ENCODE data around the gene ZFYVE9. TPM values are rescaled to one million over a fixed set of nuclear protein-coding genes. Genes with fewer than 3 reads are reported as not detected.

ZFYVE9 gene
- total and polyA plus RNA-seq, 2 of the 8 experiments (the other 6 are each of a cell fraction or from before 2014, with no cell fraction given) = 5.8 to 26.5 TPM

DNA sequence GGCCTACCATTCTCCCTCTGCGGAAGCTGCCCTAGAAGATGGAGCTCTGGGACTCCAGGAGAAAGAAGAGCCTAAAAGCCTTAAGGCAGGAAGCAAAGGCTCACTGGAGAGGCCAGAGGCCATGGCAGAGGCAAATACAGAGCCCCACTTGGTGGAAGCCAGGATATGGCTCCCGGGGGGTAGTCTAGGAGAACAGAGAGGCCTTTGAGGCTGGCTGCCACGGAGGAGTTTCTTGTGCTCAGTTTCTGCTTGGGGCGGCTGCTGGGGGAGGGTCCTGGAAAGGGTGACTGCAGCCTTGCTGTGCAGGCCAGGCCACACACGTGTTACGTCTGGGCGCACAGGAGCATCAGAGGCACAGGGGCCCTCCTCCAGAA lies 218.7 kb downstream of the ZFYVE9 start (continued):
- no peak for TF ChIP-seq CHD7 (IDR thresholded peaks at IDR 0.05; ENCODE audit: insufficient replicate concordance, low read length)
- TF ChIP-seq TEAD4 (IDR thresholded peaks at IDR 0.05; ENCODE audit: low read depth, low read length) = no peak
- TF ChIP-seq SP4 (IDR thresholded peaks at IDR 0.05; ENCODE audit: low read length) = no peak
- TF ChIP-seq USF2 (IDR thresholded peaks at IDR 0.05; ENCODE audit: low read length) = no peak
- TF ChIP-seq TCF12 (IDR thresholded peaks at IDR 0.05; ENCODE audit: low read depth, low read length) = no peak
- no peak for TF ChIP-seq PHF8 (conservative IDR thresholded peaks at IDR 0.05; ENCODE audit: low read depth, low read length)
- no peak for TF ChIP-seq MAFK (IDR thresholded peaks at IDR 0.05; ENCODE audit: low read depth, low read length)
- no peak for TF ChIP-seq HDAC6 (IDR thresholded peaks at IDR 0.05; ENCODE audit: low read depth, low read length)
- no peak for TF ChIP-seq RFX5 (IDR thresholded peaks at IDR 0.05; ENCODE audit: borderline replicate concordance, low read depth, low read length)

Measured in H1 (cell line).